ENCODE data around the gene PHLDA3. TPM values are rescaled to one million over a fixed set of nuclear protein-coding genes. Genes with fewer than 3 reads are reported as not detected.

PHLDA3 gene
- total and polyA plus RNA-seq, 4 donors: 12.8 to 73.2 (median 38.9) TPM

DNA sequence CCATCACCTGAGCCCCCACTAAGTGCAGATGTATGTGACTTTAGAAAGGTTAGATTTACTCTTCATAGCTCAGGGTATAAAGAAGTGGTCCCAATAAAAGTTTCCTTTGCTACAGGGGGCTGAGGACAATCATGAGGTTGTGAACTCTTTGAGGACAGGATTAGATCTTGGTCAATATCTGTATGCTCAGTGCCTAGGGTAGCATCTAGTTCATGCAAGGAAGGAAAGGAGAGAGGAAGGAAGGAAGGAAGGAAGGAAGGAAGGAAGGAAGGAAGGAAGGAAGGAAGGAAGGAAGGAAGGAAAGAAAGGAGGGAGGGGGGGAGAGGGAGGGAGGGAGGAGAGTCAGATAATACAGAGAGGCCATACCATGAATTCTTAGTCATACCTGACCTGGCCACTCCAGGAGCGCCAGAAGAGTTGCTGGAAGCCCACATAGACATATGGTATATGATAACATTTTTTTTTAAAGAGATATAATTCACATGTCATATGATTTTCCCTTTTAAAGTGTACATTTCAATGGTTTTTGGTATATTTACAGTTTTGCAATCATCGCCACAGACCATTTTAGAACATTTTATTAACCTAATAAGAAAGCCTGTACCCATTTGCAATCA is 47.6 kb upstream of the PHLDA3 start:
- Histone ChIP-seq H3K9me3 (ENCODE audit: control insufficient read depth in 4 of 4, insufficient read depth in 3 of 4, low read length in 3 of 4) (no peaks in the 10 kb centered on the region), H3K27ac (ENCODE audit: low read depth in 1 of 2, low read length in 1 of 2) (no peak overlapping the region), H3K9ac (ENCODE audit: insufficient read depth in 1 of 2, low read length in 2 of 2) (no peak overlapping the region), H3K36me3 (ENCODE audit: control insufficient read depth in 4 of 4, insufficient read depth in 4 of 4, low read length in 4 of 4) (no peaks in the 10 kb centered on the region), H3K27me3 (ENCODE audit: control insufficient read depth in 3 of 3, insufficient read depth in 3 of 3, low read length in 2 of 3) (no peaks in the 10 kb centered on the region), H3K4me3 (no peak overlapping the region), H3K4me1 (ENCODE audit: control insufficient read depth in 5 of 5, insufficient read depth in 5 of 5, low read length in 5 of 5) (peaks cover 0 to 18% (median 6%) of the 10 kb centered on the region in 5 donors)
- no peak for DNase-seq
- no peak for TF ChIP-seq CTCF (IDR thresholded peaks at IDR 0.05; ENCODE audit: control extremely low read depth, extremely low read depth)
- ATAC-seq (ENCODE audit: insufficient read depth, low FRiP score): no peak
- WGBS, 2 donors: 92 to 98% methylated on average over 2 of the region's 2 CpGs

DNA sequence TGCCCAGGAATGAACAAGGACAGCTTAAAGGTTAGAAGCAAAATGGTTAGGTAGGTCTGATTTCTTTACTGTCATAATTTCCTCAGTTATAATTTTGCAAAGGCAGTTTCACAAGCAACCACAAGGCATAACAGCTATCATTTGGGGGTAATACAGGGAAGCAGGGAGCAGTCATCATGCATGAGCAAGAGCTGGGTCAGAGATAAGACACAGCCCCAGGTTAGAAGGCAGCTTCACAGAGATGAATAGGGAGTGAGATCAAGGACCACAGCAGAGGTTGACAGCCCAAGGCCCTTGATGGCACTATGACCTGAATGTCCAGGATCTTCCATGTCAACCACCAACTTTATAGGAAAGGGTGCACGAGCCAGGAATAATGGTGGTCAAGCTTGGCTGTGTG is 46.9 kb upstream of the PHLDA3 start:
- TF ChIP-seq CTCF (IDR thresholded peaks at IDR 0.05; ENCODE audit: control extremely low read depth, extremely low read depth): no peak
- WGBS, 2 donors: 74 to 84% methylated on average over 1 of the region's 1 CpG
- Histone ChIP-seq H3K4me1 (ENCODE audit: control insufficient read depth in 5 of 5, insufficient read depth in 5 of 5, low read length in 5 of 5) (peaks cover 0 to 25% (median 7%) of the 10 kb centered on the region in 5 donors), H3K27me3 (ENCODE audit: control insufficient read depth in 3 of 3, insufficient read depth in 3 of 3, low read length in 2 of 3) (no peaks in the 10 kb centered on the region), H3K9me3 (ENCODE audit: control insufficient read depth in 4 of 4, insufficient read depth in 3 of 4, low read length in 3 of 4) (no peaks in the 10 kb centered on the region), H3K9ac (ENCODE audit: insufficient read depth in 1 of 2, low read length in 2 of 2) (no peak overlapping the region), H3K27ac (ENCODE audit: low read depth in 1 of 2, low read length in 1 of 2) (no peak overlapping the region), H3K4me3 (no peak overlapping the region), H3K36me3 (ENCODE audit: control insufficient read depth in 4 of 4, insufficient read depth in 4 of 4, low read length in 4 of 4) (no peaks in the 10 kb centered on the region)
- ATAC-seq (ENCODE audit: insufficient read depth, low FRiP score) (no peak), DNase-seq (no peak)

GRCh38 chr1:201515062-201515750 is 46.2 kb upstream of the PHLDA3 start:
- Histone ChIP-seq H3K4me3 (no peak overlapping the region), H3K27ac (ENCODE audit: low read depth in 1 of 2, low read length in 1 of 2) (no peak overlapping the region), H3K9ac (ENCODE audit: insufficient read depth in 1 of 2, low read length in 2 of 2) (no peak overlapping the region), H3K9me3 (ENCODE audit: control insufficient read depth in 4 of 4, insufficient read depth in 3 of 4, low read length in 3 of 4) (no peaks in the 10 kb centered on the region), H3K4me1 (ENCODE audit: control insufficient read depth in 5 of 5, insufficient read depth in 5 of 5, low read length in 5 of 5) (peaks cover 0 to 25% (median 7%) of the 10 kb centered on the region in 5 donors), H3K27me3 (ENCODE audit: control insufficient read depth in 3 of 3, insufficient read depth in 3 of 3, low read length in 2 of 3) (no peaks in the 10 kb centered on the region), H3K36me3 (ENCODE audit: control insufficient read depth in 4 of 4, insufficient read depth in 4 of 4, low read length in 4 of 4) (no peaks in the 10 kb centered on the region)
- 81 to 84% methylated on average over 9 of the region's 9 CpGs for WGBS, 2 donors
- TF ChIP-seq CTCF (IDR thresholded peaks at IDR 0.05; ENCODE audit: control extremely low read depth, extremely low read depth): no peak
- ATAC-seq (ENCODE audit: insufficient read depth, low FRiP score) (no peak), DNase-seq (no peak)
